Jurkat, Clone E6-1 (cell line): ENCODE measurements around the gene DOC2B.
A peak's percentile ranks its signal among the peaks of the same experiment; 100 is the strongest.
"Not testable (repeated sequence)": the region's sequence is repeated elsewhere in the genome, so short reads cannot be mapped to it uniquely, and the experiment has no call there.

Source experiments
- DNase-seq: peaks from one replicate; pipeline ENCODE4 v3.0.0-alpha.2; 2011; ENCODE audit warnings: low read depth, low spot score
- H3K4me3 ChIP-seq: 2 replicates; pipeline ENCODE4 v1.5.1; 2011; ENCODE audit warnings: mild to moderate bottlenecking, low read length, control low read depth, moderate library complexity

The DOC2B gene

GRCh38 chr17:151004-151403, 30.4 kb downstream of the DOC2B start:
- no peak overlapping the region for H3K4me3 ChIP-seq
- no peak for DNase-seq

GRCh38 chr17:149897-150584, 31.4 kb downstream of the DOC2B start:
- no peak overlapping the region for H3K4me3 ChIP-seq
- no peak for DNase-seq

GRCh38 chr17:149231-149630, 32.2 kb downstream of the DOC2B start:
- no peak overlapping the region for H3K4me3 ChIP-seq
- DNase-seq = no peak

- H3K4me3 ChIP-seq = no peak overlapping the region
- no peak for DNase-seq
Observed at GRCh38 chr17:148757-149156, 32.7 kb downstream of the DOC2B start.

- no peak overlapping the region for H3K4me3 ChIP-seq
- no peak for DNase-seq
Observed at GRCh38 chr17:147796-148740, 33.4 kb downstream of the DOC2B start.

- DNase-seq = no peak
Observed at GRCh38 chr17:146983-147761, 34.3 kb downstream of the DOC2B start.

GRCh38 chr17:146546-146945, 34.9 kb downstream of the DOC2B start:
- no peak overlapping the region for H3K4me3 ChIP-seq
- DNase-seq = no peak

More at GRCh38 chr17:146983-147761, 34.3 kb downstream of the DOC2B start:
- no peak overlapping the region for H3K4me3 ChIP-seq

GRCh38 chr17:145671-146541, 35.5 kb downstream of the DOC2B start:
- no peak for DNase-seq
- no peak overlapping the region for H3K4me3 ChIP-seq

- H3K4me3 ChIP-seq = no peak overlapping the region
- no peak for DNase-seq
Observed at GRCh38 chr17:144936-145670, 36.3 kb downstream of the DOC2B start.

GRCh38 chr17:143785-144281, 37.6 kb downstream of the DOC2B start:
- peak; percentile 50 for DNase-seq
- no peak overlapping the region for H3K4me3 ChIP-seq

GRCh38 chr17:142876-143784, 38.3 kb downstream of the DOC2B start:
- H3K4me3 ChIP-seq = no peak overlapping the region
- DNase-seq = no peak

GRCh38 chr17:142102-142661, 39.3 kb downstream of the DOC2B start:
- DNase-seq = peak; percentile 74
- H3K4me3 ChIP-seq = no peak overlapping the region

- not testable (repeated sequence) for DNase-seq, H3K4me3 ChIP-seq
Observed at GRCh38 chr17:139401-140205, 41.8 kb downstream of the DOC2B start.

GRCh38 chr17:137166-137807, 44.2 kb downstream of the DOC2B start, which contains the start of gene SCGB1C2:
Gene SCGB1C2, plus strand, starts transcription at chr17:137569. Its CDS starts 22 bp downstream, at chr17:137591.
- DNase-seq, H3K4me3 ChIP-seq: not testable (repeated sequence)

- H3K4me3 ChIP-seq = not testable (repeated sequence)
Observed at GRCh38 chr17:136531-136930, 44.9 kb downstream of the DOC2B start.

More at GRCh38 chr17:136531-136930, 44.9 kb downstream of the DOC2B start:
- DNase-seq = not testable (repeated sequence)
